ENCODE measurements around the gene SYTL3.

GRCh38 chr6:158754738-158755137, 104.9 kb downstream of the SYTL3 start:
- no peak for TF ChIP-seq IRF2 (CRISPR knock-in tag; IDR thresholded peaks at IDR 0.05)
- no peak for TF ChIP-seq MAX (CRISPR knock-in tag; IDR thresholded peaks at IDR 0.05)
- no peak for TF ChIP-seq EHMT2 (IDR thresholded peaks at IDR 0.05)
- no peak for TF ChIP-seq CEBPZ (IDR thresholded peaks at IDR 0.05; ENCODE audit: borderline replicate concordance, low read depth, low read length)
- no peak for TF ChIP-seq ARNT (IDR thresholded peaks at IDR 0.05)

Data from K562 (cell line).